ENCODE data around the gene TBP.
A peak's percentile ranks its signal among the peaks of the same experiment; 100 is the strongest.
"Not testable (repeated sequence)": the region's sequence is repeated elsewhere in the genome, so short reads cannot be mapped to it uniquely, and the experiment has no call there.

TBP gene

GRCh38 chr6:170536671-170537070, 17.5 kb upstream of the TBP start:
- no peak for DNase-seq

- DNase-seq = no peak
Measured at GRCh38 chr6:170537329-170537728, 16.8 kb upstream of the TBP start.

GRCh38 chr6:170542031-170542719, 12.0 kb upstream of the TBP start:
- DNase-seq = no peak

- DNase-seq = peak; percentile 69
Measured at GRCh38 chr6:170545405-170545804, 8.8 kb upstream of the TBP start.

GRCh38 chr6:170552765-170553533, 1.2 kb upstream of the TBP start, which contains the start of gene PSMB1:
Gene PSMB1 (minus strand): TSS chr6:170553307. CDS start chr6:170553242, 65 bp downstream.
- peak; percentile 93 for DNase-seq

- DNase-seq = peak; percentile 30
Measured at GRCh38 chr6:170553534-170554012, 596 bp upstream of the TBP start.

GRCh38 chr6:170554796-170555137, 598 bp downstream of the TBP start:
- DNase-seq = no peak

- DNase-seq = no peak
Measured at GRCh38 chr6:170555305-170555704, 1.1 kb downstream of the TBP start.

GRCh38 chr6:170561555-170561954, 7.4 kb downstream of the TBP start:
- DNase-seq = no peak

- DNase-seq = no peak
Measured at GRCh38 chr6:170564936-170565530, 10.9 kb downstream of the TBP start.

GRCh38 chr6:170572704-170573466, 18.7 kb downstream of the TBP start:
- no peak for DNase-seq

GRCh38 chr6:170575250-170575649, 21.1 kb downstream of the TBP start:
- DNase-seq = peak; percentile 17

GRCh38 chr6:170578909-170579308, 24.7 kb downstream of the TBP start:
- DNase-seq = no peak

GRCh38 chr6:170583756-170584180, 29.6 kb downstream of the TBP start:
- peak; percentile 4 for DNase-seq

- peak; percentile 94 for DNase-seq
Measured at GRCh38 chr6:170584181-170584953, 30.2 kb downstream of the TBP start, which contains the start of gene PDCD2. Gene PDCD2 (minus strand): TSS chr6:170584637. CDS start chr6:170584581, 56 bp downstream.

- DNase-seq = no peak
Measured at GRCh38 chr6:170584954-170585498, 30.9 kb downstream of the TBP start.

- no peak for DNase-seq
Measured at GRCh38 chr6:170590725-170591124, 36.6 kb downstream of the TBP start.

GRCh38 chr6:170596426-170596825, 42.3 kb downstream of the TBP start:
- no peak for DNase-seq

GRCh38 chr6:170597278-170597677, 43.1 kb downstream of the TBP start:
- DNase-seq = no peak

GRCh38 chr6:170605574-170606259, 51.5 kb downstream of the TBP start:
- DNase-seq = no peak

- DNase-seq = not testable (repeated sequence)
Measured at GRCh38 chr6:170609225-170609624, 55.1 kb downstream of the TBP start.

Measured in HCEC 1CT (cell line).